ENCODE measurements around the gene CASP7. TPM values are rescaled to one million over a fixed set of nuclear protein-coding genes. Genes with fewer than 3 reads are reported as not detected.
A peak's percentile ranks its signal among the peaks of the same experiment; 100 is the strongest.

Gene CASP7
- total and polyA plus RNA-seq, 4 donors = 16.5 to 35.2 (median 19.9) TPM

DNA sequence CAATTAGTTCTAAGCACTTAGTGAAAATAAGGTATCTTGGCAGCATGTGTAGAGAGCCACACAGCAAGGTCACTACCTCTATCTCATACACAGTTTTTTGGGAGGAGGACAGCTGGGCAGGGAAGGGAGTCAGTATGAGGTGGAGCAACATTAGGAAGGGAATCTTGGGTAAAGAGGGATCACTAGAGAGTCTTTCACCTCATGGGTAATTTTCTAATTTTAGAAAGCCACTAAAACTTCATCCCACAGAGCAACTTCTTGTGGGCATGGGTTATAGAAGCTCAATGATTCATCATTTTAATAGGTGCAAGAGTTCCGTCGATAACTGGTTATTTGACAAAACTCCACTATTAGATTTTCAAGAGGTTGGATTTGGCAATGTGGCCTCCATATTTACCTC is 18.4 kb upstream of the CASP7 start:
- ATAC-seq (ENCODE audit: low FRiP score) = no peak
- H3K27ac ChIP-seq (ENCODE audit: low read depth in 1 of 2, low read length in 2 of 2) = no peak overlapping the region
- H3K9me3 ChIP-seq (ENCODE audit: control insufficient read depth, low read length) = no peaks in the 10 kb centered on the region
- 92 to 95% methylated on average over 2 of the region's 2 CpGs for WGBS, 2 donors
- DNase-seq = no peak
- intact Hi-C loops (cut with DNase I) = no loop called here
- peaks cover 0 to 2% of the 10 kb centered on the region in 2 donors for H3K27me3 ChIP-seq (ENCODE audit: control insufficient read depth in 1 of 2, insufficient read depth in 2 of 2, low read length in 1 of 2)
- no peak overlapping the region for H3K4me3 ChIP-seq (ENCODE audit: low read length in 2 of 2)
- no peaks in the 10 kb centered on the region for H3K36me3 ChIP-seq (ENCODE audit: control insufficient read depth in 1 of 2, insufficient read depth in 2 of 2, low read length in 1 of 2)
- H3K4me1 ChIP-seq (ENCODE audit: control insufficient read depth in 1 of 2, insufficient read depth in 2 of 2, low read length in 2 of 2) = no peaks in the 10 kb centered on the region

DNA sequence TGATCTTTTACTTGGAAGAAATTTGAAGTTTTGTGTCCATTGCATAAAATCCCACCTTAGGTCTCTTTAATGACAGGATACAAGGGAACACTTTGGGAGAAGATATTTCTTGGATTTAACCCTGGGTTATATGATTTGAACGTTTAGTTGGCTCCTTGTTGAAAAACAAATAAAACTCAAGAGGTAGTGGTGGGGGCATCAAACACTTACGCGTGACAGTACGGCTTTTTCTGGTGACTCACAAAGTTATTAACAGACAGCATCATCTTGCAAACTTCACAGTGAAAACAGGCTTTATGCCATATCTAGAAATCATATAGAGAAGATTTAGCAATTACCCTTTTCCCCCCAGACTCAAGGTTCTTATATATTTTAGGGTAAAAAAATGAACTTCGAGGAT is 16.6 kb upstream of the CASP7 start:
- ATAC-seq (ENCODE audit: low FRiP score) = no peak
- no peaks in the 10 kb centered on the region for H3K27me3 ChIP-seq (ENCODE audit: control insufficient read depth in 1 of 2, insufficient read depth in 2 of 2, low read length in 1 of 2)
- intact Hi-C loops (cut with DNase I) = no loop called here

DNA sequence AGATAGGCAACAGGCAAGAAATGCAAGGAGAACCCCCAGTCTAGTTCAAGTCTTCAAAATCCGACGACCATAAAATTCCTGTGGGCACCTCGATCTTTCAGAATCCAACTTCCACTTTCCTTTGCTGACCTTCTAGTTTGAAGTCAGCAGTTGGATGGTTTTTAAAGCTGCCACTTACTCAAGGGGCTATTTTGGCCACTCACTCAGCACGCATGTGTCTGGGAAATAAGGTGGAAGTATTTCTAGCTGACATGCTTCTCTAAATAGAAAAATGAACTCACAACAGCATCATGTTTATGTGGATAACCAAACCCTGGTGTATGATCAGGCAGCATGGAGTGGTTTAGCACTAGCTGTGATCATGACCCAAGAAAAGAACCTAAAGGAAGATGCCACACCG is 15.8 kb upstream of the CASP7 start, which contains the start of gene NRAP:
TSS of gene NRAP (minus strand) at position 134 of the 400 bp plus-strand sequence. CDS start 159 bp downstream, outside the sequence.
- no peaks in the 10 kb centered on the region for H3K9me3 ChIP-seq (ENCODE audit: control insufficient read depth, low read length)
- H3K36me3 ChIP-seq (ENCODE audit: control insufficient read depth in 1 of 2, insufficient read depth in 2 of 2, low read length in 1 of 2) = no peaks in the 10 kb centered on the region
- intact Hi-C loops (cut with DNase I) = no loop called here
- no peak within 1 kb of the TSS for H3K4me3 ChIP-seq (ENCODE audit: low read length in 2 of 2)
- no peaks in the 10 kb centered on the region for H3K4me1 ChIP-seq (ENCODE audit: control insufficient read depth in 1 of 2, insufficient read depth in 2 of 2, low read length in 2 of 2)
- 83% methylated on average over 5 of the region's 5 CpGs for WGBS, 2 donors
- H3K27me3 ChIP-seq (ENCODE audit: control insufficient read depth in 1 of 2, insufficient read depth in 2 of 2, low read length in 1 of 2) = no peaks in the 10 kb centered on the region
- no peak within 1 kb of the TSS for H3K27ac ChIP-seq (ENCODE audit: low read depth in 1 of 2, low read length in 2 of 2)
- ATAC-seq (ENCODE audit: low FRiP score) (no peak), DNase-seq (no peak)

More for the DNA sequence above, 16.6 kb upstream of the CASP7 start:
- no peak overlapping the region for H3K27ac ChIP-seq (ENCODE audit: low read depth in 1 of 2, low read length in 2 of 2)
- H3K36me3 ChIP-seq (ENCODE audit: control insufficient read depth in 1 of 2, insufficient read depth in 2 of 2, low read length in 1 of 2) = no peaks in the 10 kb centered on the region
- no peak for DNase-seq
- WGBS, 2 donors = 63 to 70% methylated on average over 5 of the region's 5 CpGs
- H3K4me1 ChIP-seq (ENCODE audit: control insufficient read depth in 1 of 2, insufficient read depth in 2 of 2, low read length in 2 of 2) = no peaks in the 10 kb centered on the region
- H3K9me3 ChIP-seq (ENCODE audit: control insufficient read depth, low read length) = no peaks in the 10 kb centered on the region
- no peak overlapping the region for H3K4me3 ChIP-seq (ENCODE audit: low read length in 2 of 2)

DNA sequence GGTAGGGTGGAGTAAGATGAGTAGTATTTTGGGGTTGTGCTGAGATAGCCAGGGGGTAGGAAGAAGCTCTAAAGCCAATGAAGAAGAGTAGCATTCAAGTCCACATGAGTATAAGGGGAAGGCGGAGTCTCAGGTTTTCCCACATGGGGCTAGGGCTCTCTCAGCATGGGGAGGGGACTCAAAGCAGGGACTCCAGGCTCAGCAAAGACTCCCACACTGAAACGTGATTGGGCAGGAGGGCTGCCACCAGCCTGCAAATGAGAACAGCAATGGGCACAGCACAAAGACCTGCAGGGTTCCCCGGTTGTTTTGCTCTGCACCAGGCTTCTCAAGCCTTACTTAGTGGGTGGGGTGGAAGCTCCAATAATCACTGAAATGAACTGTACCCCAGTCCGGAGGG is 14.4 kb upstream of the CASP7 start:
- DNase-seq = no peak
- no peak overlapping the region for H3K4me3 ChIP-seq (ENCODE audit: low read length in 2 of 2)
- no peaks in the 10 kb centered on the region for H3K36me3 ChIP-seq (ENCODE audit: control insufficient read depth in 1 of 2, insufficient read depth in 2 of 2, low read length in 1 of 2)
- no peaks in the 10 kb centered on the region for H3K4me1 ChIP-seq (ENCODE audit: control insufficient read depth in 1 of 2, insufficient read depth in 2 of 2, low read length in 2 of 2)
- no peak overlapping the region for H3K27ac ChIP-seq (ENCODE audit: low read depth in 1 of 2, low read length in 2 of 2)
- intact Hi-C loops (cut with DNase I) = no loop called here
- WGBS, 2 donors = 80 to 84% methylated on average over 4 of the region's 4 CpGs
- no peaks in the 10 kb centered on the region for H3K9me3 ChIP-seq (ENCODE audit: control insufficient read depth, low read length)
- no peaks in the 10 kb centered on the region for H3K27me3 ChIP-seq (ENCODE audit: control insufficient read depth in 1 of 2, insufficient read depth in 2 of 2, low read length in 1 of 2)
- no peak for ATAC-seq (ENCODE audit: low FRiP score)

DNA sequence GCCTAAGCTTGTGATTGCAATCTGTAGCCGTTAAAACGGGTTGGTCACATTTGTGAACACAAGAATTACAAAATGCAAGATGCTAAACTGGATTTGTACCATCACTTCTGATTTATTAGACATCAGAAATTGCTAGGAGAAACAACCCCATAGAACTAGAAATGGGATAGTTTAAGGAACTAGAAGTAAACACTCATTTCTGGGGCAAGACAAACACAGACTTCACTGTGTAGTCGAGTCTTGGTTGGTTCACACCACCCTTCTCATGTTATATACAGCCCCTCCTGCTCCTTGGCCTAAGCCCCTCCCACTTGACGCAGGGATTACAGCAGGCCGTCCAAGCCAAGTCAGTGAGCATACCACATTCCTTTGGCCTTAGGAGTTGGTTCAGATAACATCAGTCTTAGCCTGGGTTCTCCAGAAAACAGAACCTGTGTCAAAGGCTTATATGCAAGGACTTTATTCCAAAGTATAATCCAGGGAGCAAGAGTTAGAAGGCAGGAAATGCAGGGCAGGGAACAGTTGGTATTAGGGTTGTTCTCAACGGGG is 13.8 kb upstream of the CASP7 start:
- WGBS, 2 donors = 44 to 53% methylated on average over 6 of the region's 6 CpGs
- DNase-seq (peak in 1 of 2 donors; percentile 67), ATAC-seq (ENCODE audit: low FRiP score) (peak; percentile 66)
- H3K4me3 ChIP-seq (ENCODE audit: low read length in 2 of 2) = no peak overlapping the region
- no peaks in the 10 kb centered on the region for H3K4me1 ChIP-seq (ENCODE audit: control insufficient read depth in 1 of 2, insufficient read depth in 2 of 2, low read length in 2 of 2)
- no peak overlapping the region for H3K27ac ChIP-seq (ENCODE audit: low read depth in 1 of 2, low read length in 2 of 2)
- intact Hi-C loops (cut with DNase I) = no loop called here
- H3K36me3 ChIP-seq (ENCODE audit: control insufficient read depth in 1 of 2, insufficient read depth in 2 of 2, low read length in 1 of 2) = no peaks in the 10 kb centered on the region
- no peaks in the 10 kb centered on the region for H3K27me3 ChIP-seq (ENCODE audit: control insufficient read depth in 1 of 2, insufficient read depth in 2 of 2, low read length in 1 of 2)
- H3K9me3 ChIP-seq (ENCODE audit: control insufficient read depth, low read length) = no peaks in the 10 kb centered on the region

DNA sequence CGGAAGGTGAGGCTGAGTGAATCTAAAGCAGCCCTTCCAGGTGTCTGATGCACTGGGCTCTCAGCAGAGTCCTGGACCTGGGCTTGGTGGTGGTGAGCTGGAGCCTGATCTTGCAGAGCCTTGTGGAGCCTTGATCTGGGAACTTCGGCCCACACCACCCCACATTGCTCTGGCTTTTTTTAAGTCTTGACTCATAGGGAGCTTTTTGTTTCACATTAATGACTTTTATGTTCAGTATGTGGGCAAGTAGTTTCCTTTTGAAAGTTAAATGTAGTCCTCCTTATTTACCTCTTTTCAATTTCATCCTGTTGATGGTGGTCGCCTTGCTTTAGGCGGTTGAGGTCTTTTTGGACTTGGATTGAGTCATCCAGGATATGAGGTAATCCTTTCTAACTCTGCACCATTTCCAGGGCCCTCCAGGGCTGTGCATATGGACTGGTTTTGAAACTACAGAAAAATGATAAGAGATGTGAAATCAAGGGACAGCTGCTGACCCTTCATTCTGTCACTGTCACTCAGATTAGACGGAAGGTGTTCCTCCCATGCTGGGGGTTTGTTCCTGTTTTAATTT is 12.9 kb upstream of the CASP7 start:
- intact Hi-C loops (cut with DNase I) = no loop called here
- 53 to 77% methylated on average over 5 of the region's 5 CpGs for WGBS, 2 donors
- ATAC-seq (ENCODE audit: low FRiP score) (no peak), DNase-seq (no peak)
- Histone ChIP-seq H3K4me3 (ENCODE audit: low read length in 2 of 2) (no peak overlapping the region), H3K27ac (ENCODE audit: low read depth in 1 of 2, low read length in 2 of 2) (no peak overlapping the region), H3K4me1 (ENCODE audit: control insufficient read depth in 1 of 2, insufficient read depth in 2 of 2, low read length in 2 of 2) (no peaks in the 10 kb centered on the region), H3K27me3 (ENCODE audit: control insufficient read depth in 1 of 2, insufficient read depth in 2 of 2, low read length in 1 of 2) (no peaks in the 10 kb centered on the region), H3K36me3 (ENCODE audit: control insufficient read depth in 1 of 2, insufficient read depth in 2 of 2, low read length in 1 of 2) (no peaks in the 10 kb centered on the region), H3K9me3 (ENCODE audit: control insufficient read depth, low read length) (no peaks in the 10 kb centered on the region)

DNA sequence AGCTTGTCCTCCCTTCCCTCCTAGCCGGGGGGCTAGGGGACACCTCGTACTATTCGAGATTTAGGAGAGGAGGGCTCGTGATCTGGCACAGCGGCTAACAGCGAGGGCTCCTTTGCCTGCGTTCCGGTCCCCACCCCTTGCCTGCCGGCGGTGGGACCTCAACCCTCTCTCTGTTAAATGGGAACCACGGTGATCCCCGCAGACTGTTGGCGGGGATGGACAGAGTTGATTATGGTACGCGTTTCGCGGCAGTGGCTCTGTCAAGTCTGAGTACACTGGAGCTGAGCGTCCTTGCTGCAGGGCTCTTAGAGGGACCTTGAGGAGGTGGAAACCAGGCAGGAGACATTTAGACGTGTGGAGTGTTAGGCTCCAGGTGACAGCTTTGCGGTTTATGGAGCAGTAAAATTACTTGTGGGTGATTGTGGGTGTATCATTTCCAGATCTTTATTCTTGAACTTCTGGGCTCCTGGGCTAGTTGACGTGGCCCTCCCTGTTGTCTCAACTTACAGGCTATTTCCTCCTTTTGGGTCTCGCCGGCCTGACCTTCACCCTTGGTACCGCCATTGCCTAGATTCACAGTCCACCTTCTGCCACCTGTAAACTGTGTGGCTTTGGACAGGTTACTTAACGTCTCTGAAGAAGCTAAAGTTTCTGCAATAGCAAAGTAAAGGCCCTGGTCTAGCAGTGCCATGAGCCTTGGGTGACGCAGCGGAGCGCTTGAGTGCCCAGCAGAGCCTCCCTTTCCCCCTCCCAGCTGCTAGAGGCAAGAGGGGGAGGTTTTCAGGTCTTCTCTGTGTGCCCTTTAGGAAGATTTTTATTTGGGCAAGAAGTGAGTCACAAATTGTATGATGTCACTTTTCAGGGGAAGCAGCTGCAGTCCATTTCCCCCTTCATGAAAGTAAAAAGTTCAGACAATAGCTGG is 739 bp downstream of the CASP7 start:
- H3K4me1 ChIP-seq (ENCODE audit: control insufficient read depth in 1 of 2, insufficient read depth in 2 of 2, low read length in 2 of 2) = no peaks in the 10 kb centered on the region
- H3K4me3 ChIP-seq (ENCODE audit: low read length in 2 of 2) = peak overlapping the region; percentile 84 to 88
- no peaks in the 10 kb centered on the region for H3K9me3 ChIP-seq (ENCODE audit: control insufficient read depth, low read length)
- WGBS, 2 donors = 3 to 5% methylated on average over 28 of the region's 28 CpGs
- intact Hi-C loops (cut with DNase I) = no loop called here
- DNase-seq (peak; percentile 61 to 79), ATAC-seq (ENCODE audit: low FRiP score) (peak; percentile 63)
- H3K27me3 ChIP-seq (ENCODE audit: control insufficient read depth in 1 of 2, insufficient read depth in 2 of 2, low read length in 1 of 2) = no peaks in the 10 kb centered on the region
- peaks cover 0 to 2% of the 10 kb centered on the region in 2 donors for H3K36me3 ChIP-seq (ENCODE audit: control insufficient read depth in 1 of 2, insufficient read depth in 2 of 2, low read length in 1 of 2)
- peak overlapping the region; percentile 53 to 84 for H3K27ac ChIP-seq (ENCODE audit: low read depth in 1 of 2, low read length in 2 of 2)

DNA sequence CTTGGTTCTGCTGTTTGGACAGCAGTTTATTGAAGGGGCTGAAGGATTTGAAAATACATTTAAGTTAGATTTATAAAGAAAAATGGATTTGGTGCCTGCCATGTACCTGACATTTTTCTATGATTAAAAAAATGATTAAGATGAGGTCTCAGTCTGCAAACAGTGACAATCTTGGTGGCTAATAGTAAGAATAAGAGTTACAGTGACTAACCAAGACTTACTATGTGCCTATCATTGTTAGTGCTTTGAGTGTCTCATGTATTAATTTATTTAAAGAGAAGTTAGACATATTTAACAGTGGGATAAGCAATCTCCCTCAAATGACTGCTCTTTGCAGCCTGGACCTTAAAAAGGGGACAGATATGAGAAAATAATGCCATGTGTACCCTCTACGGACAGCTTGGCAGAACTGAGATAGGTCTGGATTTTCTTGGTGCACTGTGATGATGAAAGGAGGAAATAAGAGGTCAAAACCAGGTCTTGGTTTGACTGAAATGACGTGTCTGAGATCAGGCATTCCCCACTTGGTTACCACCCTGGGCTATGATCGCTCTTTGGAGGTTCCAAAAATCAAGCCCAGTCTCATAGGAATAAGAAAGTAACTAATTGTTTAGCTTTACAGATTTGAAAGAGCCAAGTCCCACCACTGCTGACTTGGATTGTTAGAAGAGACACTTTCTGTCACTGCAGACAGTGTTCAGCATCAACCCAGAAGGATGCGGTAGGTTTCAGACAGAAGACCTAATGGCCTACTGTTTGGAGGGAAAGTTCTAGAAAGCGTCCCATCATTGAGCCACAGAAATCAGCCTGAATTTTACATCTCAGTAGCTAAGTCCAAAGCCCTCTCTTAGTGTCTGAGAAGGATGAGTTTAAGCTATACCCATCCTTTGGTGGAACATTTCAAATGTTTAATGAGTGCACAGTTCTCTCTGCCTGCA is 2.1 kb downstream of the CASP7 start:
- H3K27ac ChIP-seq (ENCODE audit: low read depth in 1 of 2, low read length in 2 of 2) = no peak overlapping the region
- intact Hi-C loops (cut with DNase I) = no loop called here
- no peaks in the 10 kb centered on the region for H3K27me3 ChIP-seq (ENCODE audit: control insufficient read depth in 1 of 2, insufficient read depth in 2 of 2, low read length in 1 of 2)
- H3K36me3 ChIP-seq (ENCODE audit: control insufficient read depth in 1 of 2, insufficient read depth in 2 of 2, low read length in 1 of 2) = peaks cover 0 to 2% of the 10 kb centered on the region in 2 donors
- no peaks in the 10 kb centered on the region for H3K9me3 ChIP-seq (ENCODE audit: control insufficient read depth, low read length)
- no peaks in the 10 kb centered on the region for H3K4me1 ChIP-seq (ENCODE audit: control insufficient read depth in 1 of 2, insufficient read depth in 2 of 2, low read length in 2 of 2)
- H3K4me3 ChIP-seq (ENCODE audit: low read length in 2 of 2) = no peak overlapping the region
- ATAC-seq (ENCODE audit: low FRiP score) (no peak), DNase-seq (no peak)
- WGBS, 2 donors = 74 to 78% methylated on average over 5 of the region's 5 CpGs
